ENCODE results near the gene C2orf92. TPM values are rescaled to one million over a fixed set of nuclear protein-coding genes. Genes with fewer than 3 reads are reported as not detected.

The C2orf92 gene
- total and polyA plus RNA-seq, 12 donors = 1.2 to 50.0 (median 5.5) TPM

DNA sequence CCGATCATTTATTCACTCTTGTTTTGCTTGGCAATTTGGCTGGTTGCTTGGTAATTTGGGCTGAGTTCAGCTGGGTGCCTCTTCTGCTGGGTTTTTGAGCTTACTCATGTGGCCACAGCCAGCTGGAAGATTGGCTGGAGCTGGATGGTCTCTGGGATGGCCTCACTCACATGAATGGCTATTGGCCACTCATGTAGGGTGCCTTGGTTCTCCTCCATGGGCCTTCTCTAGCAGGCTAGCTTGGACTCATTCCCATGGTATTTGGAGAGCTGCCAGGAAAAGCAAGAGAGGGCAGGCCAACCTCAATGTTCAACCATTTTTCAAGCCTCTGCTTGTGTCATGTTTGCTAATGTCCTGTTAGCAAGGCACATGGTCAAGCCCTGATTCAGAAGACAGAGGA lies 60.7 kb downstream of the C2orf92 start:
- intact Hi-C loops (cut with DNase I) = no loop called here
- DNase-seq = no peak
- Histone ChIP-seq H3K36me3 (replicated peaks in 1 of 2) (no peaks in the 10 kb centered on the region), H3K4me1 (replicated peaks in 1 of 2) (no peaks in the 10 kb centered on the region), H3K4me3 (no peak overlapping the region), H3K9me3 (replicated peaks in 1 of 3) (no peaks in the 10 kb centered on the region), H3K27ac (no peak overlapping the region), H3K27me3 (no peaks in the 10 kb centered on the region)
- TF ChIP-seq, protein P1, sequence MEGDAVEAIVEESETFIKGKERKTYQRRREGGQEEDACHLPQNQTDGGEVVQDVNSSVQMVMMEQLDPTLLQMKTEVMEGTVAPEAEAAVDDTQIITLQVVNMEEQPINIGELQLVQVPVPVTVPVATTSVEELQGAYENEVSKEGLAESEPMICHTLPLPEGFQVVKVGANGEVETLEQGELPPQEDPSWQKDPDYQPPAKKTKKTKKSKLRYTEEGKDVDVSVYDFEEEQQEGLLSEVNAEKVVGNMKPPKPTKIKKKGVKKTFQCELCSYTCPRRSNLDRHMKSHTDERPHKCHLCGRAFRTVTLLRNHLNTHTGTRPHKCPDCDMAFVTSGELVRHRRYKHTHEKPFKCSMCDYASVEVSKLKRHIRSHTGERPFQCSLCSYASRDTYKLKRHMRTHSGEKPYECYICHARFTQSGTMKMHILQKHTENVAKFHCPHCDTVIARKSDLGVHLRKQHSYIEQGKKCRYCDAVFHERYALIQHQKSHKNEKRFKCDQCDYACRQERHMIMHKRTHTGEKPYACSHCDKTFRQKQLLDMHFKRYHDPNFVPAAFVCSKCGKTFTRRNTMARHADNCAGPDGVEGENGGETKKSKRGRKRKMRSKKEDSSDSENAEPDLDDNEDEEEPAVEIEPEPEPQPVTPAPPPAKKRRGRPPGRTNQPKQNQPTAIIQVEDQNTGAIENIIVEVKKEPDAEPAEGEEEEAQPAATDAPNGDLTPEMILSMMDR (IDR thresholded peaks at IDR 0.05) = no peak
- TF ChIP-seq POLR2A (IDR thresholded peaks at IDR 0.05) = no peak
- WGBS, 4 donors = 86 to 100% (median 95%) methylated on average over 1 of the region's 1 CpG

DNA sequence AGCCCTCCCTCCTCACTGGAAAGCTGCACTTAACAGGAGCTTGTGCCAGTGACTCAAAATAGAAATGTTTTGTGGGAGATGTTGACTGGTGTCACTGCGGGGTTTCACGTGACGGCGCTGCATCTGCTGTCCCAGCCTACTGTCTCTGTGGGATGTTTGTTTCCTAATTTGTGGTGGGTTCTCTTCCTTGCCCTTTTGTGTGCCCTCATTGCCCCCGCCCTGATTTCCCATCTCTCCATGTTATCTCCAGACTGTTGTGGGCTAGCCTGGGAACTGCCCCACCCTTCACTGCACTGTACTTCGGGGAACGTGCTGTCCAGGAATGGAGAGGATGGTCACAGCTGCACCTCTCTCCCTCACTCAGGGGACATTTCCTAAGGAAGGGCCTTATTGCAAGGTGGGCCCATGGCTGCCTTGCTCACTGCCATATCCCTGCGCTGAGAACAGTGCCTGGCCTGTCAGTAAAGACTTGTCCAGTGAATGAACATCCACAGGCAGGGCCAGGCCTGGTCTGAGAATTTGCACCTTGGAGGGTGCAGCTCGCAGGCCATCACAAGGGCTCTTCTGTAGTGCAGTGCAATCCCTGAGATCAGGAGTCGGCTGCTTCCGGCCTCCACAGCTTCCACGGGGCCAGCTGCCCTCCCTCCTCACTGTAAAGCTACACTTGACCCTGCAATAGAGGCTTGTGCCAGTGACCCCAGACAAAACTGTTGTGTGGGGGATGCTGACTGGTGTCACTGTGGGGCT lies 61.9 kb downstream of the C2orf92 start:
- no peak for DNase-seq
- Histone ChIP-seq H3K27me3 (no peaks in the 10 kb centered on the region), H3K9me3 (replicated peaks in 1 of 3) (no peaks in the 10 kb centered on the region), H3K36me3 (replicated peaks in 1 of 2) (no peaks in the 10 kb centered on the region), H3K27ac (no peak overlapping the region), H3K4me3 (no peak overlapping the region), H3K4me1 (replicated peaks in 1 of 2) (no peaks in the 10 kb centered on the region)
- intact Hi-C loops (cut with DNase I) = no loop called here
- TF ChIP-seq, protein P1 (IDR thresholded peaks at IDR 0.05) = no peak
- no peak for TF ChIP-seq POLR2A (IDR thresholded peaks at IDR 0.05)
- WGBS, 4 donors = 81 to 94% (median 86%) methylated on average over 8 to 12 of the region's 12 CpGs

DNA sequence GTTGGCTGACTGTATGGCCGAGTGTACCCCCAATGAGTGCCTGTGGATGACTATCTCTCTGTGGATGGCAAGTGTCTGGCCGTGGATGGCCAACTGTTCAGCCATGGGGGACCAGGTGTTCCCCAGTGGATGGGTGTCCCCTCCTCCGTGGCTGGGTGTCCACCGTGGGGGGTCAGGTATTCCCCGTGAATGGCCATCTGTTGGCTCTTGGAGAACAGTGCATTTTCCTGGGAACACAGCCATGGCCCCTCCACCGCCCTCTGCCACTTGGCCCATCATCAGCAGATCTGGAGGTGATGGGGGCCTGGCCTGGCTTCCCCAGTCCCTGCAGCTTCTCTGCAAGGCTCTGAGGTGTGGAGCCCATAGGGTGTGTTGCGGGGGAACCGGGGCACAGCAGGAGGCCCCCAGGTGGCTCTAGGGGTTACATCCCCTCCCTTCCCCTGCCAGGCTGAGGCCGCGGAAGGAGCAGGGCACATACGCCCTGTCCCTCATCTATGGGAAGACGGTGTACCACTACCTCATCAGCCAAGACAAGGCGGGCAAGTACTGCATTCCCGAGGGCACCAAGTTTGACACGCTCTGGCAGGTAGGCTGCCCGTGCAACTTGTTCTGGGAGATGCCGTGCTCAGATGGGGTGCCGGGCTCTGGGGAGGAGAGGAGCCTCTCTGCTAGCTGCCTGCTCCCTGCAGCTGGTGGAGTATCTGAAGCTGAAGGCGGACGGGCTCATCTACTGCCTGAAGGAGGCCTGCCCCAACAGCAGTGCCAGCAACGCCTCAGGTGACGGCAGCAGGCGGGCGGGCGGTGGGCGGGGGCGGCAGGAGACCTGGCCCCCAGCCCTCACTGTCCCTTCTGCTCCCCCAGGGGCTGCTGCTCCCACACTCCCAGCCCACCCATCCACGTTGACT lies 63.2 kb downstream of the C2orf92 start:
- 87 to 95% (median 92%) methylated on average over 4 to 28 of the region's 28 CpGs for WGBS, 4 donors
- TF ChIP-seq, protein P1 (IDR thresholded peaks at IDR 0.05) = no peak
- TF ChIP-seq POLR2A (IDR thresholded peaks at IDR 0.05) = no peak
- DNase-seq = no peak
- Histone ChIP-seq H3K4me1 (replicated peaks in 1 of 2) (no peaks in the 10 kb centered on the region), H3K9me3 (replicated peaks in 1 of 3) (no peaks in the 10 kb centered on the region), H3K4me3 (no peak overlapping the region), H3K27me3 (no peaks in the 10 kb centered on the region), H3K36me3 (replicated peaks in 1 of 2) (no peaks in the 10 kb centered on the region), H3K27ac (no peak overlapping the region)
- intact Hi-C loops (cut with DNase I) = no loop called here

DNA sequence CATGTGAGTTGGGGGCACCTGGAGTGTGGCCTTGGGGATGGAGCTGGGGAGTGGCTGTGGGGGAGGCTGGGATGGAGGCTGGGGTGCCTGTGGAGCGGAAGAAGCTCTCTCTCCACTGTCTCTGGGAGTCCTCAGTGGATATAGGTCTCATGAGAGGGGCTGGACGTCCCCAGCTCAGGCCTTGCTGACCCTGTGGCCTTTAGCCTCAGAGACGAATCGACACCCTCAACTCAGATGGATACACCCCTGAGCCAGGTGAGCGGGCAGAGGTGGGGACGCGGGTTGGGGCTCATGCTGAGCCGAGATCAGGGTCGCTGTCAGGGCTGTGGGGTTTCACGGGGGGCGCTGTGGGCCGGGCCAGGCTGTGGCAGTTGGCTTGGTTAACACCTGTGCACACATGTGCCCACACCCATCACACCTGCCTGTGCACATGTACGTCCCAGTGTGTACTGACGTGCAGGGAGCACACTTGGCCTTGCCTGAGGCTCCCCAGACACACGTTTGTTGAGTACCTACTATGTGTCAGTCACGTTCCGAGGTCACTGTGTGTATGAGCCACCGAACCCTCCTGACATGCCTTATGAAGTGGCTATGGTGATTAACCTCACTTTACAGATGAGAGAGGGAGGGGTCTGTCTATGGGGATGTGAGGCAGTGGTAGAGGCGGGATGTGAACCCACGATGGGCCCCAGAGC lies 64.0 kb downstream of the C2orf92 start:
- Histone ChIP-seq H3K36me3 (replicated peaks in 1 of 2) (no peaks in the 10 kb centered on the region), H3K9me3 (replicated peaks in 1 of 3) (no peaks in the 10 kb centered on the region), H3K4me1 (replicated peaks in 1 of 2) (no peaks in the 10 kb centered on the region), H3K27me3 (no peaks in the 10 kb centered on the region), H3K27ac (no peak overlapping the region), H3K4me3 (no peak overlapping the region)
- intact Hi-C loops (cut with DNase I) = no loop called here
- DNase-seq = no peak
- WGBS, 4 donors = 80 to 87% (median 84%) methylated on average over 13 to 20 of the region's 20 CpGs
- no peak for TF ChIP-seq POLR2A (IDR thresholded peaks at IDR 0.05)
- TF ChIP-seq, protein P1 (IDR thresholded peaks at IDR 0.05) = no peak
